GM23338 (cell line): ENCODE measurements around the gene LYZL2.

Experiments used
- CREB1 ChIP-seq: fragments of 250-450 bp; sonication (Bioruptor Pico); IDR thresholded peaks from 2 replicates; pipeline ENCODE4 v1.5.0; 2020; ENCODE audit warnings: low read depth, mild to moderate bottlenecking, moderate library complexity
- CTCF ChIP-seq, 2 experiments: fragments of 200-600 bp in 1 of 2; sonication (generic) in 1 of 2; conservative IDR thresholded peaks; 2 replicates each; pipeline versions ENCODE4 v1.5.1 to v1.6.1; 2016 to 2017; ENCODE audit warnings: antibody characterized with exemption in 2 of 2, low read depth in 2 of 2, mild to moderate bottlenecking in 2 of 2, moderate library complexity in 1 of 2
- EZH2 ChIP-seq: fragments of 200-600 bp; sonication (generic); IDR thresholded peaks from one replicate; pipeline ENCODE4 v1.8.0; 2017; ENCODE audit warnings: antibody characterized with exemption, mild to moderate bottlenecking, low read depth; ENCODE audit not compliant: unreplicated experiment
- POLR2AphosphoS5 ChIP-seq: IDR thresholded peaks from 2 replicates; pipeline ENCODE4 v1.6.1; 2016; ENCODE audit warnings: antibody characterized with exemption, low read depth
- REST ChIP-seq: IDR thresholded peaks from one replicate; pipeline ENCODE4 v1.6.1; 2018; ENCODE audit warnings: antibody characterized with exemption; ENCODE audit not compliant: unreplicated experiment
- ZNF331 ChIP-seq: fragments of 250-450 bp; sonication (Bioruptor Pico); IDR thresholded peaks from 2 replicates; pipeline ENCODE4 v1.5.0; 2020; ENCODE audit warnings: low read depth, mild to moderate bottlenecking, moderate library complexity

- no peak for TF ChIP-seq CTCF (conservative IDR thresholded peaks at IDR 0.05; ENCODE audit: low read depth in 2 of 2)
- no peak for TF ChIP-seq REST
- no peak for TF ChIP-seq CREB1 (CRISPR knock-in tag)
- TF ChIP-seq EZH2 = no peak
- no peak for TF ChIP-seq ZNF331 (CRISPR knock-in tag)
- no peak for TF ChIP-seq POLR2AphosphoS5
These were observed 45.2 kb upstream of the LYZL2 start for GRCh38 chr10:30674796-30675195.
